Measurements from ENCODE around the gene ZMYND8. TPM values are rescaled to one million over a fixed set of nuclear protein-coding genes. Genes with fewer than 3 reads are reported as not detected.

The ZMYND8 gene
- total and polyA plus RNA-seq, 10 of the 15 experiments (the other 5 are each of a cell fraction or from before 2014, with no cell fraction given) = 12.9 to 54.8 (median 23.1) TPM

DNA sequence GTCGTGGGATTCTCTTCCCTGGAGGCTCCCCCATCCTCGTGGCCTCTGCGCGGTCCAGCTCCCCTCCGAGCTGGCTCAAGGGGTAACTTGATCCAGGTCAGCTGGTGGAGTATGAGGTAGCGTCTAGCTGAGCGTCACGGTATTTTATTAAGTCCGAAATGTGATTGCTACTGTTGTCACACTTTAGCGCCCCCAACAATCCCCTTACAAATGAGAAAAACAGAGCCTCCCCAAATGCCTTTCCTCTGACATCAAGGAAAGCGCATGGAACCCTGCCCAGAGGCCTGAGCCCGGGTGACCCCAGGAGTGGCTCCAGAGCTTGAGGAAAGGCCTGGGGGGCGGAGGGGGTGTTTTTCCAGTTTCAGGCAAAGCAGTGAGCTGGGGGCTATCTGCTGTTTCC is 192.4 kb downstream of the ZMYND8 start:
- no peak overlapping the region for H3K4me3 ChIP-seq
- in situ Hi-C loops (cut with MboI) (no loop called here), intact Hi-C loops (cut with micrococcal nuclease; ENCODE audit: unreplicated experiment) (no loop called here)
- no peaks in the 10 kb centered on the region for H4K20me1 ChIP-seq (ENCODE audit: control insufficient read depth, insufficient read depth)
- FAIRE-seq (no peak), DNase-seq (ENCODE audit: low read depth, low spot score) (no peak), ATAC-seq (no peak)
- ChIA-PET RAD21 (ENCODE audit: unreplicated experiment) (no interaction called here), SMC1A (ENCODE audit: uncharacterized antibody, unreplicated experiment) (no interaction called here), CTCF (interaction anchor here (0.8 kb wide), 1 partner anchor 13 kb away, joined by 3 read pairs; no protein-coding TSS in a partner anchor), POLR2A (no interaction called here)
- 81% methylated on average over 13 of the region's 13 CpGs for WGBS (ENCODE audit: insufficient coverage, insufficient replicate concordance, low lambda C conversion rate, missing lambda C conversion rate)
- no peaks in the 10 kb centered on the region; a peak in 2 of 4 replicates for H3K27me3 ChIP-seq (replicated peaks in 1 of 2; ENCODE audit: control insufficient read depth in 2 of 2, insufficient read depth in 2 of 2, low read length in 1 of 2)
- H2AFZ ChIP-seq (ENCODE audit: control insufficient read depth, low read depth, low read length) = no peak overlapping the region
- no peaks in the 10 kb centered on the region for H3K79me2 ChIP-seq (ENCODE audit: control insufficient read depth, insufficient read depth, low read length)
- H3K4me1 ChIP-seq (ENCODE audit: control insufficient read depth, insufficient read depth, low read length) = no peaks in the 10 kb centered on the region
- H3K36me3 ChIP-seq (ENCODE audit: control insufficient read depth in 2 of 2, insufficient read depth in 2 of 2, low read length in 1 of 2) = no peaks in the 10 kb centered on the region
- no peak overlapping the region for H3K4me2 ChIP-seq (ENCODE audit: control insufficient read depth, insufficient read depth)
- no peak overlapping the region for H3K9ac ChIP-seq (ENCODE audit: control insufficient read depth, insufficient read depth, low read length)
- no TSS peak for BruUV-seq (replicated peaks)
- TF ChIP-seq BHLHE40 (IDR thresholded peaks at IDR 0.05; ENCODE audit: borderline replicate concordance in 1 of 2, low read depth in 2 of 2, low read length in 1 of 2) = no peak
- TF ChIP-seq, protein P1, sequence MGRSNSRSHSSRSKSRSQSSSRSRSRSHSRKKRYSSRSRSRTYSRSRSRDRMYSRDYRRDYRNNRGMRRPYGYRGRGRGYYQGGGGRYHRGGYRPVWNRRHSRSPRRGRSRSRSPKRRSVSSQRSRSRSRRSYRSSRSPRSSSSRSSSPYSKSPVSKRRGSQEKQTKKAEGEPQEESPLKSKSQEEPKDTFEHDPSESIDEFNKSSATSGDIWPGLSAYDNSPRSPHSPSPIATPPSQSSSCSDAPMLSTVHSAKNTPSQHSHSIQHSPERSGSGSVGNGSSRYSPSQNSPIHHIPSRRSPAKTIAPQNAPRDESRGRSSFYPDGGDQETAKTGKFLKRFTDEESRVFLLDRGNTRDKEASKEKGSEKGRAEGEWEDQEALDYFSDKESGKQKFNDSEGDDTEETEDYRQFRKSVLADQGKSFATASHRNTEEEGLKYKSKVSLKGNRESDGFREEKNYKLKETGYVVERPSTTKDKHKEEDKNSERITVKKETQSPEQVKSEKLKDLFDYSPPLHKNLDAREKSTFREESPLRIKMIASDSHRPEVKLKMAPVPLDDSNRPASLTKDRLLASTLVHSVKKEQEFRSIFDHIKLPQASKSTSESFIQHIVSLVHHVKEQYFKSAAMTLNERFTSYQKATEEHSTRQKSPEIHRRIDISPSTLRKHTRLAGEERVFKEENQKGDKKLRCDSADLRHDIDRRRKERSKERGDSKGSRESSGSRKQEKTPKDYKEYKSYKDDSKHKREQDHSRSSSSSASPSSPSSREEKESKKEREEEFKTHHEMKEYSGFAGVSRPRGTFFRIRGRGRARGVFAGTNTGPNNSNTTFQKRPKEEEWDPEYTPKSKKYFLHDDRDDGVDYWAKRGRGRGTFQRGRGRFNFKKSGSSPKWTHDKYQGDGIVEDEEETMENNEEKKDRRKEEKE (IDR thresholded peaks at IDR 0.05) = no peak
- TF ChIP-seq, protein P2, sequence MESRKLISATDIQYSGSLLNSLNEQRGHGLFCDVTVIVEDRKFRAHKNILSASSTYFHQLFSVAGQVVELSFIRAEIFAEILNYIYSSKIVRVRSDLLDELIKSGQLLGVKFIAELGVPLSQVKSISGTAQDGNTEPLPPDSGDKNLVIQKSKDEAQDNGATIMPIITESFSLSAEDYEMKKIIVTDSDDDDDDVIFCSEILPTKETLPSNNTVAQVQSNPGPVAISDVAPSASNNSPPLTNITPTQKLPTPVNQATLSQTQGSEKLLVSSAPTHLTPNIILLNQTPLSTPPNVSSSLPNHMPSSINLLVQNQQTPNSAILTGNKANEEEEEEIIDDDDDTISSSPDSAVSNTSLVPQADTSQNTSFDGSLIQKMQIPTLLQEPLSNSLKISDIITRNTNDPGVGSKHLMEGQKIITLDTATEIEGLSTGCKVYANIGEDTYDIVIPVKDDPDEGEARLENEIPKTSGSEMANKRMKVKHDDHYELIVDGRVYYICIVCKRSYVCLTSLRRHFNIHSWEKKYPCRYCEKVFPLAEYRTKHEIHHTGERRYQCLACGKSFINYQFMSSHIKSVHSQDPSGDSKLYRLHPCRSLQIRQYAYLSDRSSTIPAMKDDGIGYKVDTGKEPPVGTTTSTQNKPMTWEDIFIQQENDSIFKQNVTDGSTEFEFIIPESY (IDR thresholded peaks at IDR 0.05) = no peak
- TF ChIP-seq KLF5 (IDR thresholded peaks at IDR 0.05; ENCODE audit: partially characterized antibody) = no peak
- TF ChIP-seq CHD4 (IDR thresholded peaks at IDR 0.05) = no peak
- no peak for TF ChIP-seq NFYB (IDR thresholded peaks at IDR 0.05; ENCODE audit: insufficient read depth, low read depth, low read length)
- TF ChIP-seq NR2F1 (conservative IDR thresholded peaks at IDR 0.05) = no peak
- TF ChIP-seq CHD2 (IDR thresholded peaks at IDR 0.05; ENCODE audit: borderline replicate concordance, low read depth, low read length) = no peak
- no peak for TF ChIP-seq ASH2L (IDR thresholded peaks at IDR 0.05; ENCODE audit: borderline replicate concordance, low read depth)
- TF ChIP-seq TBL1XR1 (IDR thresholded peaks at IDR 0.05; ENCODE audit: low read depth, low read length) = no peak
- no peak for TF ChIP-seq PML (IDR thresholded peaks at IDR 0.05; ENCODE audit: low read length)
- TF ChIP-seq, protein P3, sequence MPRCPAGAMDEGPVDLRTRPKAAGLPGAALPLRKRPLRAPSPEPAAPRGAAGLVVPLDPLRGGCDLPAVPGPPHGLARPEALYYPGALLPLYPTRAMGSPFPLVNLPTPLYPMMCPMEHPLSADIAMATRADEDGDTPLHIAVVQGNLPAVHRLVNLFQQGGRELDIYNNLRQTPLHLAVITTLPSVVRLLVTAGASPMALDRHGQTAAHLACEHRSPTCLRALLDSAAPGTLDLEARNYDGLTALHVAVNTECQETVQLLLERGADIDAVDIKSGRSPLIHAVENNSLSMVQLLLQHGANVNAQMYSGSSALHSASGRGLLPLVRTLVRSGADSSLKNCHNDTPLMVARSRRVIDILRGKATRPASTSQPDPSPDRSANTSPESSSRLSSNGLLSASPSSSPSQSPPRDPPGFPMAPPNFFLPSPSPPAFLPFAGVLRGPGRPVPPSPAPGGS (IDR thresholded peaks at IDR 0.05; ENCODE audit: borderline replicate concordance, insufficient read depth, low read depth, low read length, poor library complexity, severe bottlenecking) = no peak
- no peak for TF ChIP-seq ZNF384 (IDR thresholded peaks at IDR 0.05; ENCODE audit: borderline replicate concordance, low read depth, low read length)
- TF ChIP-seq NR2C2 (IDR thresholded peaks at IDR 0.05; ENCODE audit: borderline replicate concordance, control insufficient read depth, insufficient read length, low read depth) = no peak
- no peak overlapping the region for H3K27ac ChIP-seq (ENCODE audit: control insufficient read depth, insufficient read depth)
- H3K9me3 ChIP-seq (replicated peaks; ENCODE audit: control insufficient read depth, insufficient read depth, low read length) = no peaks in the 10 kb centered on the region; the same call in 2 of the 3 replicates

Measured in GM12878 (cell line).